MM.1S (cell line): ENCODE data around the gene LRRC1.

Source experiments
- CTCF ChIP-seq: fragments of 300-600 bp; sonication (generic); IDR thresholded peaks from 2 replicates; pipeline ENCODE4 v1.5.1; 2016; ENCODE audit warnings: antibody characterized with exemption, low read length, mixed read lengths
- EZH2 ChIP-seq: fragments of 300-600 bp; sonication (generic); optimal IDR thresholded peaks from 2 replicates; pipeline ENCODE3; 2017; ENCODE audit warnings: low read depth, mild to moderate bottlenecking, antibody characterized with exemption, low read length, mixed read lengths
- EZH2phosphoT487 ChIP-seq: fragments of 300-600 bp; sonication (generic); IDR thresholded peaks from 2 replicates; pipeline ENCODE4 v1.6.1; 2018; ENCODE audit warnings: antibody characterized with exemption, low read length

DNA sequence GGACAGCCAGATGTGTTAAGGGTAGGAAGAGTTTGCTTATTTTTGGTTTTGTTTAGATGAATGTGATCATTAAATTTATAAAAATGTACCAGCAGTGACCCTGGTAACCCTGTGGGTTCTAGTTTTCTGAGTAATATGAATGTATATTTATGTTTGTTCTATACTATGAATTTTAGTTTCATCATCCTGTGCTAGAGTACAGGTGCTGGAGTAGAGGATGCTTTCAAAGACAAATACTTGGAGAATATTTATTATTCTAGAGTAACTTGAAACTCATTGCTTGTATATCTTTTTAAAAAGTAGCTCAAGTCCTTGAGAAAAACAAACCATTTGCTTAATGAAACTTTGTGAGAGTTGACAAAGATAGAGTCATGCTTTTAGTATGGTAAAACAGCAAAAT is 7.8 kb downstream of the LRRC1 start:
- no peak for TF ChIP-seq EZH2
- no peak for TF ChIP-seq CTCF
- TF ChIP-seq EZH2phosphoT487 = no peak
